ENCODE results near the gene ALOX15B.

DNA sequence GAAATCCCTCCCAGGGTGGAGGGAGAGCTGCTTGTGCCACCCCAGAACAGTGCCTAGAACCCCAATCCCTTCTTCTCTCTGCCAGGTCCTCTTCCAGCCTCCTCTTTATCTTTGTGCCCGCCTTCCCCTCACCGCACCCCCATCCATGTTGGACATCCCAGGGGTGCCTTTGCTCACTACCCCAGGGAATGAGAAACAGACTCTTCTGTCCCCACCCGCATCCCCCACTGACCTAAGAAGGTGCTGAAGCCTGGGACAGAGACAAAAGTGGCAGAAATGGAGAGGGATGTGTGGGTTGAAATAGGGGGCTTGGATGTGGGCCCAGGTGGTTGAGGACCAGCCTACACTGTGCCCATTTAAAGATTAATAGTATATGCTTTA, 17.0 kb downstream of the ALOX15B start:
- TF ChIP-seq, protein P1, sequence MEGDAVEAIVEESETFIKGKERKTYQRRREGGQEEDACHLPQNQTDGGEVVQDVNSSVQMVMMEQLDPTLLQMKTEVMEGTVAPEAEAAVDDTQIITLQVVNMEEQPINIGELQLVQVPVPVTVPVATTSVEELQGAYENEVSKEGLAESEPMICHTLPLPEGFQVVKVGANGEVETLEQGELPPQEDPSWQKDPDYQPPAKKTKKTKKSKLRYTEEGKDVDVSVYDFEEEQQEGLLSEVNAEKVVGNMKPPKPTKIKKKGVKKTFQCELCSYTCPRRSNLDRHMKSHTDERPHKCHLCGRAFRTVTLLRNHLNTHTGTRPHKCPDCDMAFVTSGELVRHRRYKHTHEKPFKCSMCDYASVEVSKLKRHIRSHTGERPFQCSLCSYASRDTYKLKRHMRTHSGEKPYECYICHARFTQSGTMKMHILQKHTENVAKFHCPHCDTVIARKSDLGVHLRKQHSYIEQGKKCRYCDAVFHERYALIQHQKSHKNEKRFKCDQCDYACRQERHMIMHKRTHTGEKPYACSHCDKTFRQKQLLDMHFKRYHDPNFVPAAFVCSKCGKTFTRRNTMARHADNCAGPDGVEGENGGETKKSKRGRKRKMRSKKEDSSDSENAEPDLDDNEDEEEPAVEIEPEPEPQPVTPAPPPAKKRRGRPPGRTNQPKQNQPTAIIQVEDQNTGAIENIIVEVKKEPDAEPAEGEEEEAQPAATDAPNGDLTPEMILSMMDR (IDR thresholded peaks at IDR 0.05), result no peak
- no peak for TF ChIP-seq POLR2A (IDR thresholded peaks at IDR 0.05)
